GM06990 (cell line): Measurements from ENCODE around the gene ZBTB4.

Experiments
- DNase-seq: peaks from one replicate; pipeline ENCODE4 v3.0.0-alpha.2; 2011; ENCODE audit not compliant: insufficient read length; ENCODE audit errors: extremely low read depth
- H3K27me3 ChIP-seq: replicated peaks from 2 replicates; pipeline ENCODE4 v1.6.0; 2011; ENCODE audit warnings: low read length; ENCODE audit not compliant: control insufficient read depth, insufficient read depth
- H3K36me3 ChIP-seq: 2 replicates; pipeline ENCODE4 v1.5.1; 2011; ENCODE audit warnings: low read length; ENCODE audit not compliant: control insufficient read depth, insufficient read depth
- H3K4me3 ChIP-seq: replicated peaks from 2 replicates; pipeline ENCODE4 v1.5.1; 2011; ENCODE audit warnings: low read depth, mild to moderate bottlenecking, control low read depth, low read length
- TF ChIP-seq, protein P1 (sequence below): IDR thresholded peaks from 2 replicates; pipeline ENCODE4 v1.5.1; 2011; ENCODE audit warnings: low read length, control low read depth, mild to moderate bottlenecking, inconsistent platforms; ENCODE audit not compliant: insufficient read depth, poor library complexity, severe bottlenecking

The ZBTB4 gene

DNA sequence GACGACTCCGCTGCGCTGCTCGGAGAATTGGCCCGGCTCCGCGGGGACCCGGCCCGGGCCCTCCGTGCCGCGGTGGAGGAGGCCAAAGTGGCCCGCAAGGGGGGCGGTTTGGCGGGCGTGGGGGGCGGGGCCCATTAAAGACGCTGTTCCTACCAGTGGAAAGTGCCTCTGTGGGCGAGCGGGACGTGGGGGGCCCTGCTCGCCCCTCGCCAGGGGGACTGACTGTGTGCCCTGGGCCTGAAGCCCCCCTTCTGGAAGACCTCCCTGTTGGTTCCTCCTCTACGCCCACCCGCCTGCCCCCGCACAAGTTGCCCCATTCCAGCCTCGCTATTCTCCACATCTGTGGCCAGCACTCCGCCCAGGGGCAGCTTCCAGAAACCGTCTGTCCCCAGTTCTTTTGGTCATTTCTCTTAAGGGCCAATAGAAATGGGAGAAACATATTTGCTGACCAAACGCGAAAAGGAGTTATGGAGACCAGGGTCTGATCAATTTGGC, 42.0 kb downstream of the ZBTB4 start:
- TF ChIP-seq, protein P1, sequence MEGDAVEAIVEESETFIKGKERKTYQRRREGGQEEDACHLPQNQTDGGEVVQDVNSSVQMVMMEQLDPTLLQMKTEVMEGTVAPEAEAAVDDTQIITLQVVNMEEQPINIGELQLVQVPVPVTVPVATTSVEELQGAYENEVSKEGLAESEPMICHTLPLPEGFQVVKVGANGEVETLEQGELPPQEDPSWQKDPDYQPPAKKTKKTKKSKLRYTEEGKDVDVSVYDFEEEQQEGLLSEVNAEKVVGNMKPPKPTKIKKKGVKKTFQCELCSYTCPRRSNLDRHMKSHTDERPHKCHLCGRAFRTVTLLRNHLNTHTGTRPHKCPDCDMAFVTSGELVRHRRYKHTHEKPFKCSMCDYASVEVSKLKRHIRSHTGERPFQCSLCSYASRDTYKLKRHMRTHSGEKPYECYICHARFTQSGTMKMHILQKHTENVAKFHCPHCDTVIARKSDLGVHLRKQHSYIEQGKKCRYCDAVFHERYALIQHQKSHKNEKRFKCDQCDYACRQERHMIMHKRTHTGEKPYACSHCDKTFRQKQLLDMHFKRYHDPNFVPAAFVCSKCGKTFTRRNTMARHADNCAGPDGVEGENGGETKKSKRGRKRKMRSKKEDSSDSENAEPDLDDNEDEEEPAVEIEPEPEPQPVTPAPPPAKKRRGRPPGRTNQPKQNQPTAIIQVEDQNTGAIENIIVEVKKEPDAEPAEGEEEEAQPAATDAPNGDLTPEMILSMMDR, result no peak
- Histone ChIP-seq H3K4me3 (peak overlapping the region; percentile 37), H3K27me3 (no peaks in the 10 kb centered on the region), H3K36me3 (no peaks in the 10 kb centered on the region; the same call in 1 of the 2 replicates)
- DNase-seq, result no peak

DNA sequence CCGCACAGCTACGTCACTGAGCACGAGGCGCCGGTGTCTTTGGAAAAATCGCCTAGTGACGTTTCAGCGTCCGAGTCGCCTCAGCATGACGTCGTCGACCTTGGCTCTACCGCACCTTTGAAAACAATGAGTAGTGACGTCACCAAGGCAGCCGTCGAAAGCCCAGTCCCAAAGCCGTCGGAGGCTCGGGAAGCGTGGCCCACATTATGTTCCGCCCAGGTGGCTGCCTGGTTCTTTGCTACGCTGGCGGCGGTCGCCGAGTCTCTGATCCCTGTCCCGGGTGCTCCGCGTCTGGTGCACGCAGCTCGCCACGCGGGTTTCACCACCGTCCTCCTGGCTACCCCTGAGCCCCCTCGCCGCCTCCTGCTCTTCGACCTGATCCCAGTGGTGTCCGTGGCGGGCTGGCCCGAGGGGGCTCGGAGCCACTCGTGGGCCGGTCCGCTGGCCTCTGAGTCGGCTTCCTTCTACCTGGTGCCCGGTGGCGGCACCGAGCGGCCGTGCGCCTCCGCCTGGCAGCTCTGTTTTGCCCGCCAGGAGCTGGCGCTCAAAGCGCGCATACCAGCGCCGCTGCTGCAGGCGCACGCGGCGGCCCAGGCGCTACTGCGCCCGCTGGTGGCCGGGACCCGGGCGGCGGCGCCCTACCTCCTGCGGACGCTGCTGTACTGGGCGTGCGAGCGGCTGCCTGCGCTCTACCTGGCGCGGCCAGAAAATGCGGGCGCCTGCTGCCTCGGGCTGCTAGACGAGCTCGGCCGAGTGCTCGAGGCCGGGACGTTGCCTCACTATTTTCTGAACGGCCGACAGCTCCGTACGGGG, 42.7 kb downstream of the ZBTB4 start:
- TF ChIP-seq, protein P1, result peak; percentile 71
- DNase-seq, result peak; percentile 89
- Histone ChIP-seq H3K36me3 (no peaks in the 10 kb centered on the region; the same call in 1 of the 2 replicates), H3K27me3 (no peaks in the 10 kb centered on the region), H3K4me3 (peak overlapping the region; percentile 83)

DNA sequence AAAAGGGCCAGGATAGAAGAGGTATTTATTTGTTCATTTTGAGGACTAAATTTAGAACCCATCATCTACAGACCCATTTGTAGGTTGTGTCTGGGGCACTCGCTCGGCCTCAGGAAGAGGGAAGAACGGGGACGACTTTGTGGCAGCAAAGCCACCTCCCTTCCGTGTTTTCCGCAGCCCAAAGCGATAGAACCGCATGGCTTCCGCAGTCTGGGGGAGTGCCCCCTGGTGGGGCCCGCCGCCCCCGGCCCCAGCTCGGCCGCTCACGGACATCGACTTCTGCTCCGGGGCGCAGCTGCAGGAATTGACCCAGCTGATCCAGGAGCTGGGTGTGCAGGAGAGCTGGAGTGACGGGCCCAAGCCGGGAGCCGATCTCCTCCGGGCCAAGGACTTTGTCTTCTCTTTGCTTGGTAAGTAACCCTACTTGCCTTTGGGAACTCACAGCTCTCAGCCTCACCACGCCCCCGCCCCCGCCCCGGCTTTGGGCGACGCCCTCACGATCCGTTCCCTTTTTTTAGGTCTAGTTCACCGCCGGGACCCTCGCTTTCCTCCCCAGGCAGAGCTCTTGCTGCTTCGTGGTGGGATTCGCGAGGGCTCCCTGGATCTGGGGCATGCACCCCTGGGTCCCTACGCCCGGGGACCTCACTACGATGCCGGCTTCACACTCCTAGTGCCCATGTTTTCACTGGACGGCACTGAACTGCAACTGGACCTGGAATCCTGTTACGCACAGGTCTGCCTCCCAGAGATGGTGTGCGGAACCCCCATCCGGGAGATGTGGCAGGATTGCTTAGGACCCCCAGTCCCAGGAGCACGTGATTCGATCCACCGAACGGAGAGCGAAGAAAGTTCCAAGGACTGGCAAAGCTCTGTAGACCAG, 43.5 kb downstream of the ZBTB4 start:
- TF ChIP-seq, protein P1, result peak; percentile 54

DNA sequence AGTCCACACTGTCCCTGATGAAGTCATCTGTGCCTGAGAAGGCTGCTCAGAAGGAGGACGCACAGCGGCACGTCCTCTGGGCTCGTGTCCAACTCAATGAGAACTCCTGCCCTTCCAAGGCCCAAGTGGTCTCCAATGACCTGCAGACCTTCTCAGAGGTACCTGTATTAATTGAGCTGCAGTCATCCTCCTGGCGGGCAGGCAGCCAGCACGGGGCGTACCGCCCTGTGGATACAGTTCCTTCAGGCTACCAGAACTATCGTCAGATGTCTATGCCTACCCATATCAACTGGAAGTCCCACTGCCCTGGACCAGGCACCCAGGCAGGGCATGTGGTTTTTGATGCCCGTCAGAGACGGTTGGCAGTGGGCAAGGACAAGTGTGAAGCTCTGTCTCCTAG, 47.1 kb downstream of the ZBTB4 start:
- no peak for DNase-seq
- Histone ChIP-seq H3K4me3 (no peak overlapping the region), H3K27me3 (no peaks in the 10 kb centered on the region), H3K36me3 (no peaks in the 10 kb centered on the region)
- TF ChIP-seq, protein P1, result no peak

More for the DNA sequence above, 43.5 kb downstream of the ZBTB4 start:
- DNase-seq, result peak; percentile 83
- no peaks in the 10 kb centered on the region; the same call in 1 of the 2 replicates for H3K36me3 ChIP-seq
- no peaks in the 10 kb centered on the region for H3K27me3 ChIP-seq
- H3K4me3 ChIP-seq, result peak overlapping the region; percentile 83

DNA sequence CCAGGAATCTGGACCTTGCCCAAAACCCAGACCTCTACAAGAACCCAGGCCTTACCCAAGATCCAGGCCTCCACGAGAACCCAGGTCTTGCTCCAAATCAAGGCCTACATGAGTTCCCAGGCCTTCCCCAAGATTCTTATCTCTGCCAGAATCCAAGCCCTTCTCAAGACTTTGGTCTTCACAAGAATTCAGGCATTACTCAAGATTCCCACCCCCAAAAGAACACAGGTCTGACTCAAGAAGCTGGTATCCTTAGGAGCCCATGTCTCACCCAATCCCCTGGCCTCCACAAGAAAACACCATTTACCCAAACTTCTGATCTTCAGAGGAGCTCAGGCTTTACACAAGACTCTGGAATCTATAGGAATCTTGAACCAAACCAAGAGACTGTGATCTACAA, 48.2 kb downstream of the ZBTB4 start:
- no peak for DNase-seq
- no peaks in the 10 kb centered on the region for H3K27me3 ChIP-seq
- H3K36me3 ChIP-seq, result no peaks in the 10 kb centered on the region
- no peak overlapping the region for H3K4me3 ChIP-seq
- TF ChIP-seq, protein P1, result no peak
